Measurements from ENCODE around the gene DTNBP1.

DTNBP1 gene

DNA sequence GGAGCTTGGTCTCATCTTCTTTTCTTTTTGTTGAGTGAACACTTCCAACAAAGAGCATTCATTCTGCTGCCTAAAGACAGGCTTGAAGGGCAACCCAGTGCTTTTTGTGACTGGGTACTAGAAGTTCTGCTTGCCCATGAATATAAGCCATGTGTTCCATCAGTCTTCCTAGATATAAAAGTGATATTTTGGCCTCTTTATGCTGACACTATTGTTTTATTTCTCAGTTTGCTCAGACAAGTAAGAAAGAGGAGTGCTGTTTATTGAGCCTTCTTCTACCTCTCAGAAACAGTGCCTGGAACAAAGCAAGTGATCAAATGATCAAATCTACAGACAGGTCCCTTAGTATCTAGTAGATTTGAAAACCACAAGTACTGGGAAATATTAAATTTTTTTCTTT lies 2.4 kb upstream of the DTNBP1 start:
- Histone ChIP-seq H3K27ac (no peak overlapping the region), H3K27me3 (ENCODE audit: control insufficient read depth, insufficient read depth, low read length) (no peaks in the 10 kb centered on the region), H3K4me2 (ENCODE audit: low read length) (no peak overlapping the region), H3K9me3 (ENCODE audit: control insufficient read depth, low read length) (no peaks in the 10 kb centered on the region), H3K4me3 (ENCODE audit: low read depth, low read length) (no peak overlapping the region), H2AFZ (peak overlapping the region; percentile 19), H3K79me2 (peaks cover 5% of the 10 kb centered on the region), H3K4me1 (peaks cover 4% of the 10 kb centered on the region), H3K9ac (no peak overlapping the region), H3K36me3 (ENCODE audit: control insufficient read depth, insufficient read depth, low read length) (no peaks in the 10 kb centered on the region)
- no peak for TF ChIP-seq CTCF (IDR thresholded peaks at IDR 0.05)

GRCh38 chr6:15663130-15663871 lies 473 bp upstream of the DTNBP1 start:
- Histone ChIP-seq H3K36me3 (ENCODE audit: control insufficient read depth, insufficient read depth, low read length) (no peaks in the 10 kb centered on the region), H3K4me1 (peaks cover 4% of the 10 kb centered on the region), H3K9me3 (ENCODE audit: control insufficient read depth, low read length) (no peaks in the 10 kb centered on the region), H2AFZ (peak overlapping the region; percentile 72), H3K79me2 (peaks cover 5% of the 10 kb centered on the region), H3K9ac (no peak overlapping the region), H3K4me2 (ENCODE audit: low read length) (peak overlapping the region; percentile 94), H3K27me3 (ENCODE audit: control insufficient read depth, insufficient read depth, low read length) (no peaks in the 10 kb centered on the region), H3K27ac (peak overlapping the region; percentile 50), H3K4me3 (ENCODE audit: low read depth, low read length) (peak overlapping the region; percentile 77)
- no peak for TF ChIP-seq CTCF (IDR thresholded peaks at IDR 0.05)

- peak overlapping the region; percentile 72 for H2AFZ ChIP-seq
- H3K4me2 ChIP-seq (ENCODE audit: low read length), result peak overlapping the region; percentile 94
- H3K36me3 ChIP-seq (ENCODE audit: control insufficient read depth, insufficient read depth, low read length), result no peaks in the 10 kb centered on the region
- H3K27ac ChIP-seq, result peak overlapping the region; percentile 50
- peak overlapping the region; percentile 77 for H3K4me3 ChIP-seq (ENCODE audit: low read depth, low read length)
- no peaks in the 10 kb centered on the region for H3K27me3 ChIP-seq (ENCODE audit: control insufficient read depth, insufficient read depth, low read length)
- peaks cover 4% of the 10 kb centered on the region for H3K4me1 ChIP-seq
- no peak for TF ChIP-seq CTCF (IDR thresholded peaks at IDR 0.05)
- peaks cover 5% of the 10 kb centered on the region for H3K79me2 ChIP-seq
- H3K9ac ChIP-seq, result no peak overlapping the region
- no peaks in the 10 kb centered on the region for H3K9me3 ChIP-seq (ENCODE audit: control insufficient read depth, low read length)
Measured at GRCh38 chr6:15661853-15662325, 939 bp downstream of the DTNBP1 start.

GRCh38 chr6:15659181-15659580 lies 3.6 kb downstream of the DTNBP1 start:
- Histone ChIP-seq H3K4me1 (peaks cover 4% of the 10 kb centered on the region), H3K4me3 (ENCODE audit: low read depth, low read length) (no peak overlapping the region), H3K4me2 (ENCODE audit: low read length) (no peak overlapping the region), H3K79me2 (peaks cover 5% of the 10 kb centered on the region), H3K36me3 (ENCODE audit: control insufficient read depth, insufficient read depth, low read length) (no peaks in the 10 kb centered on the region), H3K9me3 (ENCODE audit: control insufficient read depth, low read length) (no peaks in the 10 kb centered on the region), H3K9ac (no peak overlapping the region), H3K27me3 (ENCODE audit: control insufficient read depth, insufficient read depth, low read length) (no peaks in the 10 kb centered on the region), H3K27ac (no peak overlapping the region), H2AFZ (no peak overlapping the region)
- TF ChIP-seq CTCF (IDR thresholded peaks at IDR 0.05), result no peak
